H1 (cell line): Measurements from ENCODE around the gene STARD4. TPM values are rescaled to one million over a fixed set of nuclear protein-coding genes. Genes with fewer than 3 reads are reported as not detected.

Source experiments
- CTCF ChIA-PET: fragments of 300-600 bp; sonication (Branson Sonifier 250); formaldehyde crosslinking; loops from one replicate; lab custom pipeline; 2021; ENCODE audit not compliant: partially characterized antibody; lab: Charles Lee
- POLR2A ChIA-PET: fragments of 300-600 bp; sonication (Branson Sonifier 250); formaldehyde crosslinking; loops from one replicate; lab custom pipeline; 2021; ENCODE audit warnings: inconsistent platforms; ENCODE audit not compliant: partially characterized antibody; lab: Charles Lee
- DNase-seq, 2 experiments: peaks; one replicate each; pipeline versions ENCODE4 v3.0.0 to v3.0.0-alpha.2; 2010 to 2022; ENCODE audit warnings: low spot score in 2 of 2, low read depth in 1 of 2, mixed read lengths in 1 of 2
- FAIRE-seq: peaks from 2 replicates; lab custom pipeline; 2011; peaks lifted over from hg19 to GRCh38; lab: Jason Lieb, UNC
- H2AFZ ChIP-seq: 2 replicates; pipeline ENCODE4 v1.8.1; 2012; ENCODE audit warnings: low read length, inconsistent platforms
- H2AK5ac ChIP-seq: 2 replicates; pipeline ENCODE4 v1.6.1; 2013; ENCODE audit warnings: low read depth, low read length
- H2BK120ac ChIP-seq: replicated peaks from 2 replicates; pipeline ENCODE3; 2013; ENCODE audit warnings: low read depth, low read length, inconsistent platforms
- H2BK12ac ChIP-seq: 2 replicates; pipeline ENCODE4 v1.6.1; 2013; ENCODE audit warnings: low read depth, low read length
- H2BK15ac ChIP-seq: 2 replicates; pipeline ENCODE4 v1.6.1; 2013; ENCODE audit warnings: low read length
- H2BK20ac ChIP-seq: 2 replicates; pipeline ENCODE4 v1.6.1; 2013; ENCODE audit warnings: low read length
- H2BK5ac ChIP-seq: 2 replicates; pipeline ENCODE4 v1.6.1; 2013; ENCODE audit warnings: low read depth, low read length
- H3K14ac ChIP-seq: 2 replicates; pipeline ENCODE4 v1.6.1; 2013; ENCODE audit warnings: inconsistent platforms; ENCODE audit not compliant: insufficient read length
- H3K18ac ChIP-seq: 2 replicates; pipeline ENCODE4 v1.6.1; 2013; ENCODE audit warnings: low read length; ENCODE audit errors: extremely low read depth
- H3K23ac ChIP-seq: 2 replicates; pipeline ENCODE4 v1.6.1; 2013; ENCODE audit warnings: inconsistent platforms; ENCODE audit not compliant: insufficient read length
- H3K23me2 ChIP-seq: 2 replicates; pipeline ENCODE4 v1.6.1; 2013; ENCODE audit warnings: low read depth, low read length
- H3K27ac ChIP-seq: 2 replicates; pipeline ENCODE4 v1.6.1; 2011; ENCODE audit warnings: low read depth, low read length, inconsistent platforms
- H3K27me3 ChIP-seq, 4 experiments: replicated peaks in 1 of 4; 1 replicate in 1 of 4; 2 replicates in 3 of 4; pipeline versions ENCODE4 v1.6.1 to v1.8.1; 2011 to 2013; ENCODE audit warnings: low read length in 3 of 4, mild to moderate bottlenecking in 3 of 4, inconsistent platforms in 2 of 4, mixed read lengths in 2 of 4, moderate library complexity in 1 of 4; ENCODE audit not compliant: control insufficient read depth in 3 of 4, insufficient read depth in 3 of 4; ENCODE audit errors: extremely low read depth in 1 of 4
- H3K36me3 ChIP-seq, 4 experiments: 2 replicates each; pipeline versions ENCODE4 v1.6.1 to v1.8.1; 2011 to 2013; ENCODE audit warnings: mild to moderate bottlenecking in 4 of 4, low read length in 3 of 4, moderate library complexity in 2 of 4, control low read depth in 1 of 4, inconsistent platforms in 1 of 4; ENCODE audit not compliant: insufficient read depth in 4 of 4, control insufficient read depth in 2 of 4
- H3K4ac ChIP-seq: replicated peaks from 2 replicates; pipeline ENCODE3; 2013; ENCODE audit warnings: low read length, low read depth, mixed read lengths, inconsistent platforms; ENCODE audit not compliant: insufficient read length
- H3K4me1 ChIP-seq, 4 experiments: replicated peaks in 1 of 4; 1 replicate in 1 of 4; 2 replicates in 3 of 4; pipeline versions ENCODE4 v1.6.1 to v1.8.1; 2011 to 2013; ENCODE audit warnings: low read length in 3 of 4, inconsistent platforms in 2 of 4, mixed read lengths in 1 of 4; ENCODE audit not compliant: insufficient read depth in 4 of 4, control insufficient read depth in 3 of 4
- H3K4me2 ChIP-seq, 2 experiments: 2 replicates each; pipeline versions ENCODE4 v1.6.1 to v1.8.1; 2011 to 2013; ENCODE audit warnings: low read depth in 2 of 2, low read length in 2 of 2, control low read depth in 1 of 2, inconsistent platforms in 1 of 2, mild to moderate bottlenecking in 1 of 2; ENCODE audit not compliant: insufficient read depth in 1 of 2
- H3K4me3 ChIP-seq, 4 experiments: fragments of 200-600, 300-600 bp in 1 of 4; sonication (generic), shearing (Covaris generic), sonication (Bioruptor Twin) in 1 of 4; 2 replicates each; pipeline versions ENCODE4 v1.5.1 to v1.8.1; 2011 to 2016; ENCODE audit warnings: low read length in 4 of 4, low read depth in 3 of 4, control low read depth in 2 of 4, inconsistent platforms in 2 of 4, mild to moderate bottlenecking in 2 of 4, mixed read lengths in 1 of 4, moderate library complexity in 1 of 4; ENCODE audit not compliant: insufficient read depth in 2 of 4; ENCODE audit errors: extremely low read depth in 1 of 4
- H3K56ac ChIP-seq: replicated peaks from 2 replicates; pipeline ENCODE3; 2013; ENCODE audit warnings: low read depth, mild to moderate bottlenecking, mixed read lengths, low read length, inconsistent platforms; ENCODE audit not compliant: insufficient read length
- H3K79me1 ChIP-seq: 2 replicates; pipeline ENCODE4 v1.6.1; 2013; ENCODE audit warnings: low read depth, low read length, control low read depth
- H3K79me2 ChIP-seq, 2 experiments: 2 replicates each; pipeline versions ENCODE4 v1.6.1 to v1.8.1; 2012 to 2013; ENCODE audit warnings: low read length in 2 of 2, mild to moderate bottlenecking in 2 of 2, inconsistent platforms in 1 of 2; ENCODE audit not compliant: insufficient read depth in 2 of 2, control insufficient read depth in 1 of 2
- H3K9ac ChIP-seq, 4 experiments: replicated peaks in 1 of 4; 1 replicate in 1 of 4; 2 replicates in 3 of 4; pipeline versions ENCODE4 v1.6.1 to v1.8.1; 2011 to 2013; ENCODE audit warnings: low read depth in 3 of 4, low read length in 3 of 4, control low read depth in 2 of 4, mild to moderate bottlenecking in 2 of 4, moderate library complexity in 2 of 4, inconsistent platforms in 1 of 4; ENCODE audit errors: extremely low read depth in 1 of 4
- H3K9me3 ChIP-seq, 2 experiments: 2 replicates each; pipeline versions ENCODE4 v1.6.1 to v1.8.1; 2012 to 2013; ENCODE audit warnings: mild to moderate bottlenecking in 2 of 2, moderate library complexity in 2 of 2, control low read depth in 1 of 2, inconsistent platforms in 1 of 2, low read depth in 1 of 2, low read length in 1 of 2, mixed read lengths in 1 of 2; ENCODE audit not compliant: insufficient read depth in 2 of 2
- H4K20me1 ChIP-seq, 2 experiments: replicated peaks in 1 of 2; 2 replicates each; pipeline versions ENCODE3 to v1.8.1; 2011 to 2013; ENCODE audit warnings: inconsistent platforms in 2 of 2, low read length in 2 of 2, mild to moderate bottlenecking in 1 of 2; ENCODE audit not compliant: insufficient read depth in 2 of 2, control insufficient read depth in 1 of 2
- H4K5ac ChIP-seq: 2 replicates; pipeline ENCODE4 v1.6.1; 2013; ENCODE audit warnings: low read length, low read depth, mixed read lengths, inconsistent platforms; ENCODE audit not compliant: insufficient read length
- H4K8ac ChIP-seq: 2 replicates; pipeline ENCODE4 v1.8.0; 2013; ENCODE audit warnings: mild to moderate bottlenecking, moderate library complexity, low read length, inconsistent platforms; ENCODE audit not compliant: insufficient read depth; ENCODE audit errors: extremely low read depth
- H4K91ac ChIP-seq: replicated peaks from 2 replicates; pipeline ENCODE3; 2013; ENCODE audit warnings: low read length, mixed read lengths, inconsistent platforms; ENCODE audit not compliant: insufficient read length
- BACH1 ChIP-seq: IDR thresholded peaks from 2 replicates; pipeline ENCODE4 v1.6.1; 2012; ENCODE audit warnings: low read length, improper control_type of control experiment
- CHD2 ChIP-seq: IDR thresholded peaks from 2 replicates; pipeline ENCODE4 v1.6.1; 2012; ENCODE audit warnings: low read length, improper control_type of control experiment
- EGR1 ChIP-seq: IDR thresholded peaks from 2 replicates; pipeline ENCODE4 v1.6.1; 2011; ENCODE audit warnings: low read depth, low read length, borderline replicate concordance
- FOSL1 ChIP-seq: IDR thresholded peaks from 2 replicates; pipeline ENCODE4 v1.6.1; 2011; ENCODE audit warnings: mild to moderate bottlenecking, low read depth, low read length, moderate library complexity; ENCODE audit not compliant: insufficient read depth
- GTF2F1 ChIP-seq: IDR thresholded peaks from 2 replicates; pipeline ENCODE4 v1.6.1; 2012; ENCODE audit warnings: low read depth, low read length, improper control_type of control experiment, borderline replicate concordance
- HDAC2 ChIP-seq, 2 experiments: fragments of 300-600 bp in 1 of 2; sonication (generic) in 1 of 2; IDR thresholded peaks; 2 replicates each; pipeline ENCODE4 v1.6.1; 2011 to 2012; ENCODE audit warnings: low read depth in 2 of 2, low read length in 2 of 2, mild to moderate bottlenecking in 2 of 2, moderate library complexity in 2 of 2, borderline replicate concordance in 1 of 2, inconsistent platforms in 1 of 2
- POU5F1 ChIP-seq: IDR thresholded peaks from 2 replicates; pipeline ENCODE4 v1.6.1; 2011; ENCODE audit warnings: low read depth, mild to moderate bottlenecking, low read length, moderate library complexity
- SP1 ChIP-seq: IDR thresholded peaks from 2 replicates; pipeline ENCODE4 v1.6.1; 2011; ENCODE audit warnings: low read depth, low read length
- SP2 ChIP-seq: IDR thresholded peaks from 2 replicates; pipeline ENCODE4 v1.6.1; 2012; ENCODE audit warnings: mild to moderate bottlenecking, low read length, inconsistent platforms
- SRF ChIP-seq: IDR thresholded peaks from 2 replicates; pipeline ENCODE4 v1.6.1; 2011; ENCODE audit warnings: mild to moderate bottlenecking, low read depth, low read length, moderate library complexity
- TCF12 ChIP-seq: IDR thresholded peaks from 2 replicates; pipeline ENCODE4 v1.6.1; 2011; ENCODE audit warnings: low read depth, mild to moderate bottlenecking, low read length
- WGBS, 2 experiments: shearing (Covaris generic) in 1 of 2; methylation state at CpG; one replicate each; pipeline versions ENCODE4 v1.1.6 to v1.1.7; 2013 to 2015; ENCODE audit warnings: low lambda C conversion rate in 2 of 2, mixed read lengths in 2 of 2, inconsistent platforms in 1 of 2, low coverage in 1 of 2, missing lambda C conversion rate in 1 of 2; ENCODE audit not compliant: insufficient replicate concordance in 2 of 2, insufficient coverage in 1 of 2, insufficient read length in 1 of 2; ENCODE audit errors: extremely low coverage in 1 of 2, missing lambda C conversion rate in 1 of 2; 5-methylcytosine and 5-hydroxymethylcytosine counted together
- polyA plus RNA-seq, 7 experiments: library from polyadenylated mRNA; depleted of rRNA in 3 of 7; stranded (reverse) in 5 of 7; unstranded in 2 of 7; fragments of >200 nt in 5 of 7; fragments of 200-250 nt in 2 of 7; gene quantifications; 1 replicate in 5 of 7; 2 replicates in 1 of 7; 4 replicates in 1 of 7; pipeline versions ENCODE4 v1.2.1 to v1.2.3, GENCODE V29; 2011 to 2013; ENCODE audit warnings: missing spikeins in 2 of 7, mixed read lengths in 2 of 7
- total RNA-seq: library from RNA; stranded (reverse); fragmentation: NEBNext Ultra II Directional; extraction: Animal tissue kit (Norgen Biotek cat#: 25700); gene quantifications from 2 replicates; pipeline ENCODE4 v1.2.1, GENCODE V29; 2021

STARD4 gene
- total and polyA plus RNA-seq, 2 of the 8 experiments (the other 6 are each of a cell fraction or from before 2014, with no cell fraction given), result 10.8 to 47.9 TPM

DNA sequence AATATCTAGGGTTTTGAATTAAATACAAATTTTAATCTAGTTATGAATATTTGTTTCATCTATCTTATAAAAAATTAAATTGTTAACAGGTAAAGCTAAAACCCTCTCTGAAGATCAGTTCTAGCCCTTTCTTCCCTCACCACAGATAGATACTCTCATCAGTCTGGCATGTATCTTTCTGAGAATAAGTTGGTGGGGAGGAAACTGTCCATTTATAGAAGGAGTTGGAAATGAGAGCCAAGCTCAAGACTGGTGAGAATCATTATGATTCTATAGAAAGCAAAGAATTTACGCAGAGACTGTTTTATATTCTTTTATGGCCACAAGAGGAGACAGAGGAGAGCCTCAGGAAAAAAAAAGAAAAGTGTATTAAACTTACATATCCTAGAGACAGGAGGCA lies 59.0 kb downstream of the STARD4 start:
- H3K4me3 ChIP-seq, result no peak overlapping the region
- H3K27me3 ChIP-seq, result no peaks in the 10 kb centered on the region
- no peak overlapping the region for H2BK120ac ChIP-seq
- H2BK20ac ChIP-seq, result no peak overlapping the region
- no peak overlapping the region for H3K23ac ChIP-seq
- no peak overlapping the region for H3K14ac ChIP-seq
- no peak overlapping the region for H3K4ac ChIP-seq
- H3K9ac ChIP-seq, result no peak overlapping the region
- H3K4me1 ChIP-seq, result no peaks in the 10 kb centered on the region
- no peak overlapping the region for H2AFZ ChIP-seq
- WGBS, 2 experiments, result 93% methylated on average over 1 of the region's 1 CpG; no CpG with 5 or more reads in 1 of the 2 experiments
- no peaks in the 10 kb centered on the region for H4K20me1 ChIP-seq
- no peak overlapping the region for H3K27ac ChIP-seq
- no peaks in the 10 kb centered on the region for H3K23me2 ChIP-seq
- DNase-seq (no peak), FAIRE-seq (no peak)
- no peaks in the 10 kb centered on the region for H3K9me3 ChIP-seq
- ChIA-PET CTCF (no interaction called here), POLR2A (no interaction called here)
- no peak overlapping the region for H3K4me2 ChIP-seq
- no peak overlapping the region for H4K5ac ChIP-seq
- no peaks in the 10 kb centered on the region for H3K79me1 ChIP-seq
- H2AK5ac ChIP-seq, result no peak overlapping the region
- H2BK12ac ChIP-seq, result no peak overlapping the region
- no peak overlapping the region for H4K91ac ChIP-seq
- H4K8ac ChIP-seq, result no peak overlapping the region
- no peak overlapping the region for H2BK5ac ChIP-seq
- no peak overlapping the region for H3K56ac ChIP-seq
- no peaks in the 10 kb centered on the region for H3K36me3 ChIP-seq
- H3K18ac ChIP-seq, result no peak overlapping the region
- no peak overlapping the region for H2BK15ac ChIP-seq
- TF ChIP-seq EGR1 (no peak), FOSL1 (no peak), POU5F1 (no peak), TCF12 (no peak), HDAC2 (IDR thresholded peaks at IDR 0.05; ENCODE audit: borderline replicate concordance in 1 of 2, low read depth in 2 of 2, low read length in 2 of 2) (no peak), BACH1 (no peak), SRF (no peak), GTF2F1 (no peak), SP2 (no peak), CHD2 (no peak), SP1 (no peak)
- TF ChIP-seq, all 59 proteins: peak for 0
- no peaks in the 10 kb centered on the region for H3K79me2 ChIP-seq
